ENCODE data around the gene TMEM132D.

DNA sequence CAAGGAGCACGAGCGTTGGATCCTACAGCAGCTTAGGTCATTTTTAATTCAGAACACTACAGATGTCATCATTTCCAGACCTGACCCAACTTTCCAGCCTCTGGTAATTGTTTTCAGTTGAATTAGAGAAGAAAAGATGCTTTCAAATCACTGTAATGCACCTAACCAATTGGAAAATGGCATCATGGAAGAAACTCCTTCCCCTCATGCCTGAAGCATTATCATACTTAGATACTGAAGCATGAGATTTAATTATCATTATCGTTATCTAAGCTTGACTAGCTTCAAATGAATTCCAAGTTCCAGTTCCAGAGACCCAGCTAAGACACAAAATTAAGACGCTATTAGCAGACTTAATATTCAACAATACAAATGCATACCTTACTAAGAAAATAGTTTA is 299.3 kb downstream of the TMEM132D start:
- no peak for TF ChIP-seq EP300 (conservative IDR thresholded peaks at IDR 0.05; ENCODE audit: poor library complexity, severe bottlenecking)
- no peak for TF ChIP-seq SMC3 (conservative IDR thresholded peaks at IDR 0.05; ENCODE audit: poor library complexity)
- TF ChIP-seq, protein P1, sequence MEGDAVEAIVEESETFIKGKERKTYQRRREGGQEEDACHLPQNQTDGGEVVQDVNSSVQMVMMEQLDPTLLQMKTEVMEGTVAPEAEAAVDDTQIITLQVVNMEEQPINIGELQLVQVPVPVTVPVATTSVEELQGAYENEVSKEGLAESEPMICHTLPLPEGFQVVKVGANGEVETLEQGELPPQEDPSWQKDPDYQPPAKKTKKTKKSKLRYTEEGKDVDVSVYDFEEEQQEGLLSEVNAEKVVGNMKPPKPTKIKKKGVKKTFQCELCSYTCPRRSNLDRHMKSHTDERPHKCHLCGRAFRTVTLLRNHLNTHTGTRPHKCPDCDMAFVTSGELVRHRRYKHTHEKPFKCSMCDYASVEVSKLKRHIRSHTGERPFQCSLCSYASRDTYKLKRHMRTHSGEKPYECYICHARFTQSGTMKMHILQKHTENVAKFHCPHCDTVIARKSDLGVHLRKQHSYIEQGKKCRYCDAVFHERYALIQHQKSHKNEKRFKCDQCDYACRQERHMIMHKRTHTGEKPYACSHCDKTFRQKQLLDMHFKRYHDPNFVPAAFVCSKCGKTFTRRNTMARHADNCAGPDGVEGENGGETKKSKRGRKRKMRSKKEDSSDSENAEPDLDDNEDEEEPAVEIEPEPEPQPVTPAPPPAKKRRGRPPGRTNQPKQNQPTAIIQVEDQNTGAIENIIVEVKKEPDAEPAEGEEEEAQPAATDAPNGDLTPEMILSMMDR (IDR thresholded peaks at IDR 0.05; ENCODE audit: poor library complexity, severe bottlenecking) = no peak
- no peak for TF ChIP-seq RAD21 (conservative IDR thresholded peaks at IDR 0.05)
- no peak for TF ChIP-seq TAF1 (IDR thresholded peaks at IDR 0.05; ENCODE audit: low read depth)
- TF ChIP-seq, protein P2, sequence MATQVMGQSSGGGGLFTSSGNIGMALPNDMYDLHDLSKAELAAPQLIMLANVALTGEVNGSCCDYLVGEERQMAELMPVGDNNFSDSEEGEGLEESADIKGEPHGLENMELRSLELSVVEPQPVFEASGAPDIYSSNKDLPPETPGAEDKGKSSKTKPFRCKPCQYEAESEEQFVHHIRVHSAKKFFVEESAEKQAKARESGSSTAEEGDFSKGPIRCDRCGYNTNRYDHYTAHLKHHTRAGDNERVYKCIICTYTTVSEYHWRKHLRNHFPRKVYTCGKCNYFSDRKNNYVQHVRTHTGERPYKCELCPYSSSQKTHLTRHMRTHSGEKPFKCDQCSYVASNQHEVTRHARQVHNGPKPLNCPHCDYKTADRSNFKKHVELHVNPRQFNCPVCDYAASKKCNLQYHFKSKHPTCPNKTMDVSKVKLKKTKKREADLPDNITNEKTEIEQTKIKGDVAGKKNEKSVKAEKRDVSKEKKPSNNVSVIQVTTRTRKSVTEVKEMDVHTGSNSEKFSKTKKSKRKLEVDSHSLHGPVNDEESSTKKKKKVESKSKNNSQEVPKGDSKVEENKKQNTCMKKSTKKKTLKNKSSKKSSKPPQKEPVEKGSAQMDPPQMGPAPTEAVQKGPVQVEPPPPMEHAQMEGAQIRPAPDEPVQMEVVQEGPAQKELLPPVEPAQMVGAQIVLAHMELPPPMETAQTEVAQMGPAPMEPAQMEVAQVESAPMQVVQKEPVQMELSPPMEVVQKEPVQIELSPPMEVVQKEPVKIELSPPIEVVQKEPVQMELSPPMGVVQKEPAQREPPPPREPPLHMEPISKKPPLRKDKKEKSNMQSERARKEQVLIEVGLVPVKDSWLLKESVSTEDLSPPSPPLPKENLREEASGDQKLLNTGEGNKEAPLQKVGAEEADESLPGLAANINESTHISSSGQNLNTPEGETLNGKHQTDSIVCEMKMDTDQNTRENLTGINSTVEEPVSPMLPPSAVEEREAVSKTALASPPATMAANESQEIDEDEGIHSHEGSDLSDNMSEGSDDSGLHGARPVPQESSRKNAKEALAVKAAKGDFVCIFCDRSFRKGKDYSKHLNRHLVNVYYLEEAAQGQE (IDR thresholded peaks at IDR 0.05; ENCODE audit: borderline replicate concordance) = no peak

All from neural cell (in vitro differentiated cells).